IMR-90 (cell line): Measurements from ENCODE around the gene TMEM163. TPM values are rescaled to one million over a fixed set of nuclear protein-coding genes. Genes with fewer than 3 reads are reported as not detected.

ENCODE experiments used
- ATAC-seq: fragments of 200-7000 bp; cut with Tn5 transposase; 2 replicates; pipeline ENCODE4 v1.9.1; 2020; ENCODE audit warnings: low read depth, mild to moderate bottlenecking, moderate library complexity
- BruUV-seq: library from RNA; stranded (reverse); fragments of 400-500 nt; replicated peaks from 2 replicates; lab custom pipeline; 2021; lab: Mats Ljungman, UMichigan
- CTCF ChIA-PET: fragments of 300-600 bp; formaldehyde crosslinking; extraction: SDS; loops from one replicate; lab custom pipeline; 2021; ENCODE audit warnings: antibody characterized with exemption; lab: Yijun Ruan, JAX
- POLR2A ChIA-PET: fragments of 300-600 bp; sonication (Branson Sonifier 250); formaldehyde crosslinking; loops from one replicate; lab custom pipeline; 2022; ENCODE audit warnings: antibody characterized with exemption; ENCODE audit not compliant: unreplicated experiment; lab: Charles Lee
- DNase-seq: peaks from one replicate; pipeline ENCODE4 v3.0.0; 2013
- H2AFZ ChIP-seq: replicated peaks from 2 replicates; pipeline ENCODE3; 2013; ENCODE audit warnings: low read length, mild to moderate bottlenecking; ENCODE audit not compliant: poor library complexity
- H2AK5ac ChIP-seq: 2 replicates; pipeline ENCODE4 v1.6.1; 2013; ENCODE audit warnings: low read depth, low read length, inconsistent platforms
- H2AK9ac ChIP-seq: replicated peaks from 2 replicates; pipeline ENCODE3; 2013; ENCODE audit warnings: mild to moderate bottlenecking, low read depth, low read length, moderate library complexity; ENCODE audit not compliant: poor library complexity
- H2BK120ac ChIP-seq: 2 replicates; pipeline ENCODE4 v1.6.1; 2013; ENCODE audit warnings: low read depth, low read length, inconsistent platforms
- H2BK15ac ChIP-seq: 3 replicates; pipeline ENCODE4 v1.6.1; 2013; ENCODE audit warnings: low read depth, low read length, inconsistent platforms
- H2BK20ac ChIP-seq: 2 replicates; pipeline ENCODE4 v1.6.1; 2013; ENCODE audit warnings: low read depth, mild to moderate bottlenecking, inconsistent platforms, low read length, moderate library complexity
- H2BK5ac ChIP-seq: 2 replicates; pipeline ENCODE4 v1.6.1; 2013; ENCODE audit warnings: mild to moderate bottlenecking, low read depth, low read length, inconsistent platforms; ENCODE audit not compliant: poor library complexity, severe bottlenecking
- H3K14ac ChIP-seq: replicated peaks from 2 replicates; pipeline ENCODE4 v1.6.1; 2013; ENCODE audit warnings: low read depth, low read length, inconsistent platforms
- H3K18ac ChIP-seq: 2 replicates; pipeline ENCODE4 v1.6.1; 2013; ENCODE audit warnings: low read depth, low read length, control low read depth
- H3K23ac ChIP-seq: 2 replicates; pipeline ENCODE4 v1.6.1; 2013; ENCODE audit warnings: low read depth, low read length, inconsistent platforms
- H3K27ac ChIP-seq: 2 replicates; pipeline ENCODE4 v1.5.1; 2013; ENCODE audit warnings: mild to moderate bottlenecking, control low read depth, low read length; ENCODE audit not compliant: insufficient read depth
- H3K27me3 ChIP-seq: 2 replicates; pipeline ENCODE4 v1.6.1; 2013; ENCODE audit warnings: low read length; ENCODE audit not compliant: control insufficient read depth, insufficient read depth
- H3K36me3 ChIP-seq: 2 replicates; pipeline ENCODE4 v1.6.1; 2013; ENCODE audit warnings: low read length, mixed read lengths; ENCODE audit not compliant: control insufficient read depth, insufficient read depth
- H3K4ac ChIP-seq: 2 replicates; pipeline ENCODE4 v1.6.1; 2013; ENCODE audit warnings: low read depth, low read length, inconsistent platforms
- H3K4me1 ChIP-seq: 2 replicates; pipeline ENCODE4 v1.6.1; 2013; ENCODE audit warnings: low read length, mixed read lengths; ENCODE audit not compliant: control insufficient read depth, insufficient read depth
- H3K4me2 ChIP-seq: 2 replicates; pipeline ENCODE4 v1.6.1; 2013; ENCODE audit warnings: low read depth, mild to moderate bottlenecking, control low read depth, low read length, moderate library complexity
- H3K4me3 ChIP-seq: 2 replicates; pipeline ENCODE4 v1.5.1; 2013; ENCODE audit warnings: low read depth, mild to moderate bottlenecking, control low read depth, low read length, moderate library complexity; ENCODE audit not compliant: insufficient read depth
- H3K56ac ChIP-seq: 2 replicates; pipeline ENCODE4 v1.6.1; 2013; ENCODE audit warnings: low read length, inconsistent platforms; ENCODE audit not compliant: insufficient read depth; ENCODE audit errors: extremely low read depth
- H3K79me1 ChIP-seq, 2 experiments: 2 replicates each; pipeline ENCODE4 v1.6.1; 2013; ENCODE audit warnings: low read length in 2 of 2, inconsistent platforms in 1 of 2, low read depth in 1 of 2
- H3K9ac ChIP-seq: 2 replicates; pipeline ENCODE4 v1.6.1; 2013; ENCODE audit warnings: low read depth, low read length, control low read depth
- H3K9me1 ChIP-seq: 2 replicates; pipeline ENCODE4 v1.6.1; 2013; ENCODE audit warnings: low read length, inconsistent platforms; ENCODE audit not compliant: insufficient read depth
- H3K9me3 ChIP-seq: 2 replicates; pipeline ENCODE4 v1.6.1; 2013; ENCODE audit warnings: low read length; ENCODE audit not compliant: control insufficient read depth, insufficient read depth
- H4K20me1 ChIP-seq: 2 replicates; pipeline ENCODE4 v1.6.1; 2013; ENCODE audit warnings: low read length, inconsistent platforms; ENCODE audit not compliant: insufficient read depth
- H4K5ac ChIP-seq: 2 replicates; pipeline ENCODE4 v1.6.1; 2013; ENCODE audit warnings: mild to moderate bottlenecking, low read depth, low read length, control low read depth
- H4K8ac ChIP-seq, 2 experiments: 2 replicates each; pipeline ENCODE4 v1.6.1; 2013; ENCODE audit warnings: low read depth in 2 of 2, low read length in 2 of 2, control low read depth in 1 of 2, inconsistent platforms in 1 of 2
- H4K91ac ChIP-seq: 2 replicates; pipeline ENCODE4 v1.6.1; 2013; ENCODE audit warnings: low read depth, low read length, inconsistent platforms; ENCODE audit not compliant: insufficient read depth
- CEBPB ChIP-seq: IDR thresholded peaks from 2 replicates; pipeline ENCODE4 v1.6.1; 2012; ENCODE audit warnings: low read depth, low read length, improper control_type of control experiment
- ELK1 ChIP-seq: fragments of 150-350 bp; IDR thresholded peaks from 2 replicates; pipeline ENCODE4 v1.6.1; 2016; ENCODE audit warnings: low read depth, mild to moderate bottlenecking, low read length, moderate library complexity, borderline replicate concordance
- FOS ChIP-seq: fragments of 150-350 bp; IDR thresholded peaks from 2 replicates; pipeline ENCODE4 v1.6.1; 2016; ENCODE audit warnings: low read depth, low read length
- MAFK ChIP-seq: IDR thresholded peaks from 2 replicates; pipeline ENCODE4 v1.6.1; 2012; ENCODE audit warnings: low read depth, low read length, improper control_type of control experiment
- MXI1 ChIP-seq: IDR thresholded peaks from 2 replicates; pipeline ENCODE4 v1.6.1; 2012; ENCODE audit warnings: low read depth, mild to moderate bottlenecking, low read length, moderate library complexity, borderline replicate concordance
- RCOR1 ChIP-seq: IDR thresholded peaks from 2 replicates; pipeline ENCODE4 v1.6.1; 2012; ENCODE audit warnings: mild to moderate bottlenecking, low read length, improper control_type of control experiment; ENCODE audit not compliant: insufficient replicate concordance
- RFX5 ChIP-seq: IDR thresholded peaks from 2 replicates; pipeline ENCODE4 v1.8.0; 2012; ENCODE audit warnings: low read depth, mild to moderate bottlenecking, low read length, moderate library complexity
- WGBS, 2 experiments: methylation state at CpG; one replicate each; pipeline versions ENCODE4 v1.1.5 to v1.1.7; 2013; ENCODE audit warnings: missing lambda C conversion rate in 2 of 2; ENCODE audit not compliant: insufficient read length in 1 of 2; ENCODE audit errors: extremely low coverage in 2 of 2; 5-methylcytosine and 5-hydroxymethylcytosine counted together
- dilution Hi-C: fragments of 300-500 bp; cut with HindIII; formaldehyde crosslinking; loops from one replicate; pipeline ENCODE4 v1.14.3; 2018; ENCODE audit warnings: low sequenced_read_pairs; ENCODE audit not compliant: unreplicated experiment
- in situ Hi-C: fragments of 300-500 bp; cut with MboI; formaldehyde crosslinking; loops from 3 replicates; pipeline ENCODE4 v1.14.3; 2019; ENCODE audit warnings: low sequenced_read_pairs, inconsistent platforms, mixed read lengths
- intact Hi-C: fragments of 100-400 bp; cut with micrococcal nuclease; formaldehyde crosslinking; loops from 2 replicates; pipeline ENCODE4 v1.10.0; 2022
- polyA plus RNA-seq, 3 experiments: library from polyadenylated mRNA; depleted of rRNA; stranded (reverse); fragments of >200 nt; gene quantifications; 2 replicates each; pipeline ENCODE4 v1.2.3, GENCODE V29; 2012; ENCODE audit warnings: low replicate concordance in 1 of 3
- total RNA-seq: library from RNA; depleted of rRNA; stranded (reverse); fragments of >200 nt; gene quantifications from 2 replicates; pipeline ENCODE4 v1.2.3, GENCODE V29; 2012

Gene TMEM163
- total and polyA plus RNA-seq, 2 of the 4 experiments (the other 2 are of a cell fraction), result not detected

GRCh38 chr2:134453476-134453875 is 265.3 kb downstream of the TMEM163 start:
- H4K5ac ChIP-seq, result no peak overlapping the region
- no peak overlapping the region for H2BK5ac ChIP-seq
- H3K4ac ChIP-seq, result no peak overlapping the region
- DNase-seq (no peak), ATAC-seq (no peak)
- H2BK20ac ChIP-seq, result no peak overlapping the region
- H3K9me3 ChIP-seq, result no peaks in the 10 kb centered on the region
- no peaks in the 10 kb centered on the region for H3K27me3 ChIP-seq
- H3K4me3 ChIP-seq, result no peak overlapping the region
- ChIA-PET POLR2A (no interaction called here), CTCF (no interaction called here)
- no peak overlapping the region for H2AFZ ChIP-seq
- no peak overlapping the region for H2BK15ac ChIP-seq
- H3K9ac ChIP-seq, result no peak overlapping the region
- no CpG with 5 or more reads among the region's 4 CpGs for WGBS, 2 experiments
- no peak overlapping the region for H4K91ac ChIP-seq
- intact Hi-C loops, result no loop called here
- dilution Hi-C loops, result no loop called here
- no TSS peak for BruUV-seq
- H3K18ac ChIP-seq, result no peak overlapping the region
- H3K36me3 ChIP-seq, result peaks cover 39% of the 10 kb centered on the region
- H3K14ac ChIP-seq, result no peak overlapping the region
- TF ChIP-seq CEBPB (no peak), RCOR1 (no peak), RFX5 (no peak), MXI1 (no peak), ELK1 (no peak), MAFK (no peak), FOS (no peak)
- in situ Hi-C loops, result loop anchor here (10.0 kb wide), 1 partner anchor 569 kb away; no protein-coding TSS in a partner anchor
- H3K27ac ChIP-seq, result no peak overlapping the region
- H3K4me2 ChIP-seq, result no peak overlapping the region
- no peak overlapping the region for H2AK5ac ChIP-seq
- no peak overlapping the region for H2BK120ac ChIP-seq
- H4K8ac ChIP-seq, result no peak overlapping the region
- no peak overlapping the region for H3K56ac ChIP-seq
- no peak overlapping the region for H3K23ac ChIP-seq
- H3K4me1 ChIP-seq, result no peaks in the 10 kb centered on the region
- H4K20me1 ChIP-seq, result no peaks in the 10 kb centered on the region
- H3K79me1 ChIP-seq, result peaks cover 0 to 5% of the 10 kb centered on the region in 2 experiments; a peak in 1 of 4 replicates
- H3K9me1 ChIP-seq, result 0 out of 2 replicates have a peak, but pooled peaks cover 4% of the 10 kb centered on the region
- no peak overlapping the region for H2AK9ac ChIP-seq
